Limb (tissue), 2 donors: Measurements from ENCODE around the gene TIMM10B.

ENCODE experiments used
- DNase-seq, 2 donors: peaks; one replicate each; pipeline ENCODE4 v3.0.0-alpha.2; 2016; ENCODE audit errors: extremely low spot score in 2 of 2

Gene TIMM10B

GRCh38 chr11:6469599-6469998 is 11.7 kb upstream of the TIMM10B start:
- no peak for DNase-seq

- no peak for DNase-seq
Measured at GRCh38 chr11:6472934-6473333, 8.4 kb upstream of the TIMM10B start.

- peak; percentile 88 to 98 for DNase-seq
Measured at GRCh38 chr11:6473451-6474412, 7.6 kb upstream of the TIMM10B start, which contains the start of gene TRIM3. Gene TRIM3, minus strand, starts transcription at chr11:6473941. Its CDS starts 8,246 bp downstream, at chr11:6465695.

GRCh38 chr11:6474413-6474792 is 6.9 kb upstream of the TIMM10B start:
- DNase-seq, result no peak

GRCh38 chr11:6474806-6475500 is 6.3 kb upstream of the TIMM10B start:
- no peak for DNase-seq

GRCh38 chr11:6475936-6476335 is 5.4 kb upstream of the TIMM10B start:
- DNase-seq, result no peak

GRCh38 chr11:6476571-6476970 is 4.7 kb upstream of the TIMM10B start:
- DNase-seq, result no peak

GRCh38 chr11:6480299-6480914 is 894 bp upstream of the TIMM10B start:
- DNase-seq, result no peak

- no peak for DNase-seq
Measured at GRCh38 chr11:6481924-6482275, 599 bp downstream of the TIMM10B start.

GRCh38 chr11:6482441-6482840 is 1.1 kb downstream of the TIMM10B start:
- DNase-seq, result no peak

GRCh38 chr11:6483015-6483414 is 1.7 kb downstream of the TIMM10B start:
- no peak for DNase-seq

GRCh38 chr11:6485661-6486060 is 4.4 kb downstream of the TIMM10B start:
- DNase-seq, result no peak

GRCh38 chr11:6486256-6486655 is 5.0 kb downstream of the TIMM10B start:
- DNase-seq, result no peak

- no peak for DNase-seq
Measured at GRCh38 chr11:6486938-6487337, 5.6 kb downstream of the TIMM10B start.

- no peak for DNase-seq
Measured at GRCh38 chr11:6488342-6488741, 7.0 kb downstream of the TIMM10B start.

GRCh38 chr11:6488821-6489220 is 7.5 kb downstream of the TIMM10B start:
- DNase-seq, result no peak

GRCh38 chr11:6489306-6489705 is 8.0 kb downstream of the TIMM10B start:
- DNase-seq, result no peak

- DNase-seq, result peak in 1 of 2 donors; percentile 55
Measured at GRCh38 chr11:6497069-6497839, 16.0 kb downstream of the TIMM10B start, which contains the start of gene DNHD1. Gene DNHD1, plus strand, starts transcription at chr11:6497280. Its CDS starts 936 bp downstream, at chr11:6498216.

GRCh38 chr11:6498121-6498520 is 16.8 kb downstream of the TIMM10B start:
- no peak for DNase-seq

- no peak for DNase-seq
Measured at GRCh38 chr11:6498544-6498943, 17.2 kb downstream of the TIMM10B start.

GRCh38 chr11:6502382-6502781 is 21.1 kb downstream of the TIMM10B start:
- DNase-seq, result no peak
